Hepatocyte (in vitro differentiated cells): Measurements from ENCODE around the gene ZNF438. TPM values are rescaled to one million over a fixed set of nuclear protein-coding genes. Genes with fewer than 3 reads are reported as not detected.

Experiments
- DNase-seq: peaks from one replicate; pipeline ENCODE4 v3.0.0-alpha.2; 2016; ENCODE audit warnings: low spot score
- H2AFZ ChIP-seq: fragments of 200-600 bp; sonication (generic); 2 replicates; pipeline ENCODE4 v1.6.0; 2016; ENCODE audit warnings: antibody characterized with exemption, mild to moderate bottlenecking
- H3K27ac ChIP-seq: fragments of 200-600 bp; sonication (generic); 2 replicates; pipeline ENCODE4 v1.5.1; 2016; ENCODE audit warnings: mild to moderate bottlenecking
- H3K27me3 ChIP-seq: fragments of 200-600 bp; sonication (generic); 2 replicates; pipeline ENCODE4 v1.6.1; 2016
- H3K36me3 ChIP-seq: fragments of 200-600 bp; sonication (generic); replicated peaks from 2 replicates; pipeline ENCODE4 v1.5.1; 2016; ENCODE audit warnings: low read depth; ENCODE audit not compliant: insufficient read depth
- H3K4me1 ChIP-seq: fragments of 200-600 bp; sonication (generic); 2 replicates; pipeline ENCODE4 v1.5.1; 2016; ENCODE audit warnings: mild to moderate bottlenecking, moderate library complexity; ENCODE audit not compliant: insufficient read depth
- H3K4me2 ChIP-seq: fragments of 200-600 bp; sonication (generic); 2 replicates; pipeline ENCODE4 v1.6.0; 2016
- H3K4me3 ChIP-seq: fragments of 200-600 bp; sonication (generic); 2 replicates; pipeline ENCODE4 v1.5.1; 2016; ENCODE audit warnings: mild to moderate bottlenecking
- H3K79me2 ChIP-seq: fragments of 200-600 bp; sonication (generic); 2 replicates; pipeline ENCODE4 v1.6.0; 2017; ENCODE audit warnings: mild to moderate bottlenecking
- H3K9me2 ChIP-seq: fragments of 200-600 bp; sonication (generic); replicated peaks from 2 replicates; pipeline ENCODE4 v1.6.0; 2017; ENCODE audit warnings: mild to moderate bottlenecking; ENCODE audit not compliant: insufficient read depth
- H3K9me3 ChIP-seq: fragments of 200-600 bp; sonication (generic); 2 replicates; pipeline ENCODE4 v1.5.1; 2016; ENCODE audit warnings: low read depth, mild to moderate bottlenecking
- H4K20me1 ChIP-seq: fragments of 200-600 bp; sonication (generic); 2 replicates; pipeline ENCODE4 v1.6.0; 2016; ENCODE audit warnings: mild to moderate bottlenecking; ENCODE audit not compliant: insufficient read depth, poor library complexity, severe bottlenecking
- CTCF ChIP-seq: fragments of 200-600 bp; sonication (generic); IDR thresholded peaks from 2 replicates; pipeline ENCODE4 v1.5.1; 2016; ENCODE audit warnings: antibody characterized with exemption, mild to moderate bottlenecking; ENCODE audit not compliant: poor library complexity
- EZH2 ChIP-seq: fragments of 200-600 bp; sonication (generic); IDR thresholded peaks from 2 replicates; pipeline ENCODE4 v1.6.1; 2016; ENCODE audit warnings: antibody characterized with exemption, mild to moderate bottlenecking, borderline replicate concordance
- EZH2phosphoT487 ChIP-seq: fragments of 200-600 bp; sonication (generic); IDR thresholded peaks from one replicate; pipeline ENCODE4 v1.6.1; 2018; ENCODE audit warnings: antibody characterized with exemption, mild to moderate bottlenecking, low read depth, moderate library complexity; ENCODE audit not compliant: unreplicated experiment, severe bottlenecking
- WGBS: methylation state at CpG from one replicate; pipeline ENCODE4 v1.1.6; 2016; ENCODE audit warnings: low lambda C conversion rate; ENCODE audit errors: missing lambda C conversion rate; 5-methylcytosine and 5-hydroxymethylcytosine counted together
- polyA plus RNA-seq: library from polyadenylated mRNA; unstranded; fragments of >200 nt; fragmentation: Nextera tagmentation; extraction: Ambion mirVana; gene quantifications from 2 replicates; pipeline ENCODE4 v1.2.1, GENCODE V29; 2016
- total RNA-seq: library from RNA; depleted of rRNA; stranded (reverse); fragments of >200 nt; gene quantifications from 2 replicates; pipeline ENCODE4 v1.2.3, GENCODE V29; 2014

Gene ZNF438
- total and polyA plus RNA-seq, 2 experiments from 2014 or later, result 2.3 to 5.0 TPM

GRCh38 chr10:30893208-30893607 lies 138.5 kb downstream of the ZNF438 start:
- no peaks in the 10 kb centered on the region for H4K20me1 ChIP-seq
- no peaks in the 10 kb centered on the region for H3K36me3 ChIP-seq
- no peak overlapping the region for H3K27ac ChIP-seq
- no peak overlapping the region for H3K4me3 ChIP-seq
- H3K4me1 ChIP-seq, result no peaks in the 10 kb centered on the region
- no peak for TF ChIP-seq CTCF
- TF ChIP-seq EZH2, result no peak
- TF ChIP-seq EZH2phosphoT487, result no peak
- no peak for DNase-seq
- H3K9me2 ChIP-seq, result no peaks in the 10 kb centered on the region
- H3K79me2 ChIP-seq, result no peaks in the 10 kb centered on the region
- whole genome bisulfite sequencing, result 69% methylated on average over 1 of the region's 1 CpG
- H3K4me2 ChIP-seq, result no peak overlapping the region
- no peaks in the 10 kb centered on the region for H3K27me3 ChIP-seq
- no peak overlapping the region for H2AFZ ChIP-seq
- no peaks in the 10 kb centered on the region for H3K9me3 ChIP-seq

GRCh38 chr10:30887839-30888238 lies 143.8 kb downstream of the ZNF438 start:
- no peaks in the 10 kb centered on the region for H3K9me3 ChIP-seq
- H3K4me3 ChIP-seq, result no peak overlapping the region
- no peak overlapping the region for H3K27ac ChIP-seq
- no peaks in the 10 kb centered on the region for H4K20me1 ChIP-seq
- 97% methylated on average over 1 of the region's 1 CpG for WGBS
- H3K4me2 ChIP-seq, result no peak overlapping the region
- no peaks in the 10 kb centered on the region for H3K36me3 ChIP-seq
- TF ChIP-seq EZH2 (no peak), EZH2phosphoT487 (no peak)
- H3K9me2 ChIP-seq, result no peaks in the 10 kb centered on the region
- H3K4me1 ChIP-seq, result no peaks in the 10 kb centered on the region
- no peak overlapping the region for H2AFZ ChIP-seq
- H3K79me2 ChIP-seq, result no peaks in the 10 kb centered on the region
- H3K27me3 ChIP-seq, result no peaks in the 10 kb centered on the region
- no peak for DNase-seq

GRCh38 chr10:30885423-30885822 lies 146.2 kb downstream of the ZNF438 start:
- no peak for TF ChIP-seq EZH2phosphoT487
- no peak for TF ChIP-seq CTCF
- TF ChIP-seq EZH2, result no peak
- H3K4me2 ChIP-seq, result no peak overlapping the region
- no peaks in the 10 kb centered on the region for H3K9me3 ChIP-seq
- no peaks in the 10 kb centered on the region for H3K27me3 ChIP-seq
- DNase-seq, result no peak
- H3K36me3 ChIP-seq, result no peaks in the 10 kb centered on the region
- H3K27ac ChIP-seq, result no peak overlapping the region
- H4K20me1 ChIP-seq, result no peaks in the 10 kb centered on the region
- no peak overlapping the region for H2AFZ ChIP-seq
- H3K4me1 ChIP-seq, result no peaks in the 10 kb centered on the region
- H3K9me2 ChIP-seq, result no peaks in the 10 kb centered on the region
- H3K4me3 ChIP-seq, result no peak overlapping the region
- no peaks in the 10 kb centered on the region for H3K79me2 ChIP-seq

GRCh38 chr10:30883751-30884150 lies 147.9 kb downstream of the ZNF438 start:
- no peak overlapping the region for H3K27ac ChIP-seq
- H3K4me1 ChIP-seq, result no peaks in the 10 kb centered on the region
- H3K4me3 ChIP-seq, result no peak overlapping the region
- H3K9me3 ChIP-seq, result no peaks in the 10 kb centered on the region
- H4K20me1 ChIP-seq, result no peaks in the 10 kb centered on the region
- H3K79me2 ChIP-seq, result no peaks in the 10 kb centered on the region
- no peaks in the 10 kb centered on the region for H3K27me3 ChIP-seq
- no peak overlapping the region for H2AFZ ChIP-seq
- DNase-seq, result no peak
- TF ChIP-seq EZH2phosphoT487 (no peak), CTCF (no peak), EZH2 (no peak)
- H3K4me2 ChIP-seq, result no peak overlapping the region
- 90% methylated on average over 4 of the region's 4 CpGs for WGBS
- H3K36me3 ChIP-seq, result no peaks in the 10 kb centered on the region
- no peaks in the 10 kb centered on the region for H3K9me2 ChIP-seq
